Cardiac fibroblast (primary cell): ENCODE measurements around the gene PA2G4.
A peak's percentile ranks its signal among the peaks of the same experiment; 100 is the strongest.
"Not testable (repeated sequence)": the region's sequence is repeated elsewhere in the genome, so short reads cannot be mapped to it uniquely, and the experiment has no call there.

ENCODE experiments used
- DNase-seq, 2 donors: peaks; one replicate each; pipeline versions ENCODE4 v3.0.0 to v3.0.0-alpha.2; 2010; ENCODE audit warnings: low read depth in 2 of 2
- H3K4me3 ChIP-seq, 2 donors: replicated peaks in 1 of 2; 1 replicate in 1 of 2; 2 replicates in 1 of 2; pipeline ENCODE4 v1.5.1; 2011; ENCODE audit warnings: low read depth in 2 of 2, low read length in 2 of 2, mild to moderate bottlenecking in 2 of 2, moderate library complexity in 1 of 2
- TF ChIP-seq, protein P1 (sequence below): IDR thresholded peaks from one replicate; pipeline ENCODE4 v1.5.1; 2011; ENCODE audit warnings: low read depth, mild to moderate bottlenecking, low read length, inconsistent platforms

PA2G4 gene

DNA sequence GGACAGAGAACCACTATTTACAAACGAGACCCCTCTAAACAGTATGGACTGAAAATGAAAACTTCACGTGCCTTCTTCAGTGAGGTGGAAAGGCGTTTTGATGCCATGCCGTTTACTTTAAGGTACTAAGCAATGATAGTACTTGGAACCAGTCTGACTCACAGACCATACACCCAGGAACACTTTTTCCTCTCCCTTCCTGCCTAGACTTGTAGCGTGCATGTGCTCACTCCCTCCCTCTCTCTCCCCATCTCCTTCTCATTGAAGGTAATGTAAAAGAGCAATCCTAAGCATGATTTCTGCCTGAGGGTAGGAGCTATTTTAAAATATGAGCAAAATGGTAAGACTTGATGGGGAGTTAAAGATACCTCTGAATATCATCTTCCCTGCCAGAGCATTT lies 6.2 kb downstream of the PA2G4 start:
- no peak overlapping the region for H3K4me3 ChIP-seq
- TF ChIP-seq, protein P1, sequence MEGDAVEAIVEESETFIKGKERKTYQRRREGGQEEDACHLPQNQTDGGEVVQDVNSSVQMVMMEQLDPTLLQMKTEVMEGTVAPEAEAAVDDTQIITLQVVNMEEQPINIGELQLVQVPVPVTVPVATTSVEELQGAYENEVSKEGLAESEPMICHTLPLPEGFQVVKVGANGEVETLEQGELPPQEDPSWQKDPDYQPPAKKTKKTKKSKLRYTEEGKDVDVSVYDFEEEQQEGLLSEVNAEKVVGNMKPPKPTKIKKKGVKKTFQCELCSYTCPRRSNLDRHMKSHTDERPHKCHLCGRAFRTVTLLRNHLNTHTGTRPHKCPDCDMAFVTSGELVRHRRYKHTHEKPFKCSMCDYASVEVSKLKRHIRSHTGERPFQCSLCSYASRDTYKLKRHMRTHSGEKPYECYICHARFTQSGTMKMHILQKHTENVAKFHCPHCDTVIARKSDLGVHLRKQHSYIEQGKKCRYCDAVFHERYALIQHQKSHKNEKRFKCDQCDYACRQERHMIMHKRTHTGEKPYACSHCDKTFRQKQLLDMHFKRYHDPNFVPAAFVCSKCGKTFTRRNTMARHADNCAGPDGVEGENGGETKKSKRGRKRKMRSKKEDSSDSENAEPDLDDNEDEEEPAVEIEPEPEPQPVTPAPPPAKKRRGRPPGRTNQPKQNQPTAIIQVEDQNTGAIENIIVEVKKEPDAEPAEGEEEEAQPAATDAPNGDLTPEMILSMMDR, result no peak
- no peak for DNase-seq

DNA sequence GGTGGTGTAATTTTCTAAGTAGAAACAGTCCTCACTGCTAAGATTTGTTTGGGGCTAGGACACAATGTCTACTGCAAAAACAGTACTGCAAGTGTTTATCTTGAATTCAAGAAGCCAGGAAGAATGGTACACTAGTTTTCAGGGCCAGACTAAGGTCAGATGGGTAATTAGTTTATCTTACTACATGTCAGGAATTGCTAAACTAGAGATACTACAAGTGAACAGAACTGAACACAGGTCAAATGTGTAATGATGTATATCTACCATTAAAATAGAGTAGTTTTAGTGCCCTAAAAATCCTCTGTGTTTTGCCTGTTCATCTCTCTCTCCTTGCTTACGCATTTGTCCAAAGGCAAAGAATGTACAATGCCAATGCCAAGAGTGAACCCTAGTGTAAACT lies 9.7 kb downstream of the PA2G4 start:
- no peak for DNase-seq
- TF ChIP-seq, protein P1, result no peak
- H3K4me3 ChIP-seq, result no peak overlapping the region

DNA sequence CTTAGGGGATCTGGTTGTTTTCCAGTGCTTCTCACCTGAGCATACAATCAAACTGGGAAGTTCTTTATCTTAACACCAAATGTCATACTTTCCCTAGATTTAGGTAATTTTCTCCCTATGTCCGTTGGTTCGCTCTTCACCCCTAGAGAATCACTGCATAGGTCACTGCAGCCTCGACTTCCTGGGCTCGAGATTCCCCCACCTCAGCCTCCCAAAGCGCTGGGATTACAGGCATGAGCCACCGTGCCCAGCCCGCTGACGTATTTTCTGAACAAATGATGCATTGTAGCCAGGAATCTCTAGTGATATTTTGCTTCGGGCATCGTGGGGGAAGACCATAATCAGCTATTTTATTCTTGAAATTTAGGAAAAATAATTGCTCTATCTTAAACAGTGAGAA lies 11.0 kb downstream of the PA2G4 start:
- H3K4me3 ChIP-seq, result peak overlapping the region; percentile 65 to 73
- DNase-seq, result peak; percentile 48 to 53
- TF ChIP-seq, protein P1, result no peak

DNA sequence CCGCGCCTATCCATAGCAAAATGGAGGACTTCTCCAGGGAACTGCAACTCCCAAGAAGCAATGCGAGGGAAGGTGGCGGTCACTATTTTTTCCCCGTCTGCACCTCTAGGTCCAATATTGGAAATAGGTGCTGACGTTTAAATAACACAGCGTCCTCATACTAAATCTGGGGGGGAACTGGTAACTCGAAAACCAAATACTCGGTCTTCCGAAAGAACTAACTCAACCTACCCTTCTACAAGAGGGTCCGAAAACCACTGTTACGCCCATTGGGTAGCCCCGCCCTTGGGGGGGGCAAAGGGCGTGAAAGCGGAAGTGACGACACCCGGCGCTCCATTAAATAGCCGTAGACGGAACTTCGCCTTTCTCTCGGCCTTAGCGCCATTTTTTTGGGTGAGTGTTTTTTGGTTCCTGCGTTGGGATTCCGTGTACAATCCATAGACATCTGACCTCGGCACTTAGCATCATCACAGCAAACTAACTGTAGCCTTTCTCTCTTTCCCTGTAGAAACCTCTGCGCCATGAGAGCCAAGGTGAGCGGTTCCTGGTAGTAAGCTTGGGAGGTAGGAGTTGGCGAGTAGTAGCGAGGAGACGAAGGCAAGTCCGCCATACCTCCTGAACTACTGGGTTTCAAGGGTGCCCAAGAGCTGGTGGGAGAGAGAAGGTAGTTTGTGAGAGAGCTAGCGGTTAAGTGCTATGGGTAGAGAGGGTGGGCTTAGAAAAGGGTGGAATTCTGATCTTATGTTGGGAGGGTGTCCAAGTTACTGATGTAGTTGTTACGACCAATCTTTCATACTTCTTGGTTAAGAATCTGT lies 12.1 kb downstream of the PA2G4 start, which contains the start of gene RPL41:
Gene RPL41 (plus strand): TSS at position 367 of the 815 bp plus-strand sequence.
- H3K4me3 ChIP-seq, result peak within 1 kb of the TSS; percentile 65 to 73
- TF ChIP-seq, protein P1, result no peak
- peak; percentile 95 to 97 for DNase-seq

DNA sequence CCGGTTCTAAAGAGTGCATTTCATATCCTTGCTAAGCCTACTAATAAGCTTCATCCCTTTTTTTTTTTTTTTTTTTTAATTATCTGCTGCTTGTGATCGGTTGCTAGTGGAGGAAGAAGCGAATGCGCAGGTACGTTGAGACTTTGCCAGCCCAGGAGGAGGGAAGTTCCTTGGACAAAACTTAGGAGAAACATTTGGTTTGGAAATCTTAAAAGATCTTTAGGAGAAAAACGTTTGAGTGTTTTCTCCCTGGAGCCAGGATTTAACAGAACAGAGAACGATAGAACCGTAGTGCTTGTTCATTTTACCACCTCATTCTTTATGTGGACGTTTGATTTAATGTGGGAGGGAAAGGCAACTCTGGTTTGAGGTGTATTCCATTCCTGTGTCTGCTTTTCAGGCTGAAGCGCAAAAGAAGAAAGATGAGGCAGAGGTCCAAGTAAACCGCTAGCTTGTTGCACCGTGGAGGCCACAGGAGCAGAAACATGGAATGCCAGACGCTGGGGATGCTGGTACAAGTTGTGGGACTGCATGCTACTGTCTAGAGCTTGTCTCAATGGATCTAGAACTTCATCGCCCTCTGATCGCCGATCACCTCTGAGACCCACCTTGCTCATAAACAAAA lies 12.8 kb downstream of the PA2G4 start:
- DNase-seq, result not testable (repeated sequence)
- H3K4me3 ChIP-seq, result peak overlapping the region; percentile 65 to 73

DNA sequence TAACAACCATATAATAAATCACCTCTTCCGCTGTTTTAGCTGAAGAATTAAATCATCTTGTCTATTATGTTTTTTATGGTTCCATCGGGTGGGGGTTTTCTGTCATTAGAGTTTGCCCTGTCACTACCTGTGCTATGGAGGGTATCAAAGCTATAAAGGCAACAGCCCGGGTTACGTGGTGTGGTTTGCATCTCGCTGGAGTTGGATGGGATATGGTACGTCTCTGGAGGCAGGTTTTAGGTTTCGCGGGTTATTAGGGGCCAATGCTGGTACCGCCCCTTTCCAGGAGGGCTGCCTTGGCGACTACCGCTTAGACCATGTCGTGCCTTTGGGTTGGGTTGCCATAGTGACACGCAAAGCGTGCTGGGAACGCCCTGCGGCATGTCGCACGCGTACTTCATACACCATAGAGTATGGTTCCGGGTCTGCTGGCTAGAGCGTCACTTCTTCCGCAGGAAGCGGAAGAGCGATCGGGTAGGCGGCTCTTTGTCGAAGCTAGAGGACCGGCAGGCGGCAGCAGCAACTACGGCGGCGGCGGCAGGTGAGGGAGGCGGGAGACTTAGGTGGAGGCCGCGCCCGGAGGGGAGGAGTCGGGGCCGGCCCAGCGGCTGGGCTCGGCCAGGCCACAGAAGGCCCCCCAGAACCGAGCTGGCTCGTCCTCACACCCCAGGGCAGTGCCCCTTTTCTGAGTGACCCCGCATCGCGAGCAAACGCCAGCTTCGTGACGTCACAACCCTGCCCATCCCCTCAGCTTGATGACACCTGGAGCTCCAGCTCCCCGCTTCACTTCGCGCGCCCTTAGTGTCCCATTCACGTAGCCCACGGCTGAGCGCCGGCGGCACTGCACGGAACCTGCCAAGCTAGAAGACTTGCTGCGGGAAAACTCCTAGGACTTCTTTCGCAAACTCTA lies 13.7 kb downstream of the PA2G4 start, which contains the start of gene ZC3H10:
Gene ZC3H10 (plus strand): TSS at position 489 of the 910 bp plus-strand sequence. CDS start 2,297 bp downstream, outside the sequence.
- DNase-seq, result peak; percentile 100
- peak within 1 kb of the TSS; percentile 80 to 86 for H3K4me3 ChIP-seq
- TF ChIP-seq, protein P1, result peak; percentile 50
